ENCODE measurements around the gene ITGA3. TPM values are rescaled to one million over a fixed set of nuclear protein-coding genes. Genes with fewer than 3 reads are reported as not detected.

The ITGA3 gene
- total RNA-seq, 2 experiments from 2014 or later, result 2.3 to 2.4 TPM

- Mint-ChIP-seq H3K27me3 (no peaks in the 10 kb centered on the region), H3K27ac (no peak overlapping the region), H3K9me3 (no peaks in the 10 kb centered on the region), H3K36me3 (ENCODE audit: low read depth) (peaks cover 38% of the 10 kb centered on the region), H3K4me3 (no peak overlapping the region), H3K4me1 (ENCODE audit: low read depth) (no peaks in the 10 kb centered on the region)
- Histone ChIP-seq H3K36me3 (ENCODE audit: insufficient read depth, low read length) (peaks cover 41% of the 10 kb centered on the region), H3K9me3 (ENCODE audit: control insufficient read depth in 1 of 2, insufficient read depth in 1 of 2, low read length in 2 of 2) (no peaks in the 10 kb centered on the region), H3K27ac (ENCODE audit: low read depth in 1 of 2, low read length in 2 of 2) (no peak overlapping the region), H3K4me3 (ENCODE audit: low read length) (no peak overlapping the region), H3K27me3 (ENCODE audit: control insufficient read depth in 1 of 2, insufficient read depth in 2 of 2, low read length in 2 of 2) (no peaks in the 10 kb centered on the region), H3K4me1 (ENCODE audit: insufficient read depth, low read length) (no peaks in the 10 kb centered on the region)
- ChIA-PET CTCF (interaction anchor here (1.7 kb wide), 1 partner anchor 15 kb away, joined by 3 read pairs; no protein-coding TSS in a partner anchor), POLR2A (no interaction called here)
- TF ChIP-seq CTCF (IDR thresholded peaks at IDR 0.05), result no peak
- intact Hi-C loops (cut with DNase I, micrococcal nuclease), result no loop called here
- no peak for ATAC-seq (ENCODE audit: poor library complexity)
- no peak for DNase-seq
Measured at GRCh38 chr17:50109207-50109606, 53.3 kb downstream of the ITGA3 start.

- DNase-seq (no peak), ATAC-seq (ENCODE audit: poor library complexity) (no peak)
- H3K4me1 ChIP-seq (ENCODE audit: insufficient read depth, low read length), result no peaks in the 10 kb centered on the region
- H3K27ac ChIP-seq (ENCODE audit: low read depth in 1 of 2, low read length in 2 of 2), result no peak overlapping the region
- H3K9me3 ChIP-seq (ENCODE audit: control insufficient read depth in 1 of 2, insufficient read depth in 1 of 2, low read length in 2 of 2), result no peaks in the 10 kb centered on the region
- H3K27me3 ChIP-seq (ENCODE audit: control insufficient read depth in 1 of 2, insufficient read depth in 2 of 2, low read length in 2 of 2), result no peaks in the 10 kb centered on the region
- TF ChIP-seq CTCF (IDR thresholded peaks at IDR 0.05), result no peak
- CTCF ChIA-PET, result no interaction called here
- POLR2A ChIA-PET, result no interaction called here
- Mint-ChIP-seq H3K4me3 (no peak overlapping the region), H3K4me1 (ENCODE audit: low read depth) (peaks cover 2% of the 10 kb centered on the region), H3K36me3 (ENCODE audit: low read depth) (peaks cover 37% of the 10 kb centered on the region), H3K27ac (no peak overlapping the region), H3K27me3 (peaks cover 3% of the 10 kb centered on the region), H3K9me3 (no peaks in the 10 kb centered on the region)
- H3K36me3 ChIP-seq (ENCODE audit: insufficient read depth, low read length), result peaks cover 37% of the 10 kb centered on the region
- H3K4me3 ChIP-seq (ENCODE audit: low read length), result no peak overlapping the region
- intact Hi-C loops (cut with DNase I, micrococcal nuclease), result no loop called here
Measured at GRCh38 chr17:50109785-50110184, 53.9 kb downstream of the ITGA3 start.

GRCh38 chr17:50110591-50111349 is 54.9 kb downstream of the ITGA3 start:
- peaks cover 27% of the 10 kb centered on the region for H3K36me3 ChIP-seq (ENCODE audit: insufficient read depth, low read length)
- no peaks in the 10 kb centered on the region for H3K9me3 Mint-ChIP-seq
- ChIA-PET POLR2A (no interaction called here), CTCF (interaction anchor here (1.3 kb wide), 1 partner anchor 16 kb away, joined by 3 read pairs; no protein-coding TSS in a partner anchor)
- DNase-seq (no peak), ATAC-seq (ENCODE audit: poor library complexity) (no peak)
- intact Hi-C loops (cut with DNase I, micrococcal nuclease), result no loop called here
- no peak overlapping the region for H3K4me3 ChIP-seq (ENCODE audit: low read length)
- peaks cover 10% of the 10 kb centered on the region for H3K27me3 Mint-ChIP-seq
- no peak overlapping the region for H3K27ac ChIP-seq (ENCODE audit: low read depth in 1 of 2, low read length in 2 of 2)
- peaks cover 29% of the 10 kb centered on the region for H3K36me3 Mint-ChIP-seq (ENCODE audit: low read depth)
- H3K27ac Mint-ChIP-seq, result no peak overlapping the region
- H3K9me3 ChIP-seq (ENCODE audit: control insufficient read depth in 1 of 2, insufficient read depth in 1 of 2, low read length in 2 of 2), result no peaks in the 10 kb centered on the region
- TF ChIP-seq CTCF (IDR thresholded peaks at IDR 0.05), result no peak
- peaks cover 4 to 9% of the 10 kb centered on the region in 2 experiments for H3K27me3 ChIP-seq (ENCODE audit: control insufficient read depth in 1 of 2, insufficient read depth in 2 of 2, low read length in 2 of 2)
- peaks cover 6% of the 10 kb centered on the region for H3K4me1 Mint-ChIP-seq (ENCODE audit: low read depth)
- H3K4me1 ChIP-seq (ENCODE audit: insufficient read depth, low read length), result no peaks in the 10 kb centered on the region
- H3K4me3 Mint-ChIP-seq, result no peak overlapping the region

All from CD4-positive, alpha-beta T cell (primary cell).